DOHH2 (cell line): ENCODE results near the gene FAM3B.

Experiments used
- H3F3A ChIP-seq: fragments of 200-600 bp; sonication (generic), shearing (Covaris generic); 2 replicates; pipeline ENCODE4 v1.6.0; 2016; ENCODE audit warnings: antibody characterized with exemption, mild to moderate bottlenecking; ENCODE audit not compliant: control insufficient read depth, insufficient read depth
- H3K27ac ChIP-seq: fragments of 200-600 bp; sonication (generic); 2 replicates; pipeline ENCODE4 v1.5.1; 2014; ENCODE audit warnings: low read depth, mild to moderate bottlenecking, low read length, moderate library complexity
- H3K27me3 ChIP-seq: fragments of 200-600 bp; sonication (generic); 2 replicates; pipeline ENCODE4 v1.6.1; 2014; ENCODE audit warnings: mild to moderate bottlenecking, low read length, mixed read lengths; ENCODE audit not compliant: control insufficient read depth
- H3K36me3 ChIP-seq: fragments of 200-600 bp; sonication (generic); 2 replicates; pipeline ENCODE4 v1.6.1; 2014; ENCODE audit warnings: mild to moderate bottlenecking, low read length, moderate library complexity, mixed read lengths; ENCODE audit not compliant: control insufficient read depth
- H3K4me1 ChIP-seq: fragments of 200-600 bp; sonication (generic); 2 replicates; pipeline ENCODE4 v1.6.1; 2014; ENCODE audit warnings: mild to moderate bottlenecking, low read length, mixed read lengths; ENCODE audit not compliant: control insufficient read depth
- H3K4me2 ChIP-seq: fragments of 200-600 bp; sonication (generic); 2 replicates; pipeline ENCODE4 v1.6.0; 2014; ENCODE audit warnings: mild to moderate bottlenecking, low read length, moderate library complexity
- H3K4me3 ChIP-seq: fragments of 200-600 bp; sonication (generic); 2 replicates; pipeline ENCODE4 v1.5.1; 2014; ENCODE audit warnings: mild to moderate bottlenecking, low read length, mixed read lengths
- H3K79me2 ChIP-seq: fragments of 200-600 bp; sonication (generic); 2 replicates; pipeline ENCODE4 v1.6.1; 2014; ENCODE audit warnings: mild to moderate bottlenecking, low read length, mixed read lengths; ENCODE audit not compliant: control insufficient read depth
- H3K9me2 ChIP-seq: fragments of 200-600 bp; sonication (generic); replicated peaks from 2 replicates; pipeline ENCODE4 v1.6.1; 2014; ENCODE audit warnings: mild to moderate bottlenecking, low read length, mixed read lengths; ENCODE audit not compliant: control insufficient read depth
- H3K9me3 ChIP-seq: fragments of 200-600 bp; sonication (generic); 2 replicates; pipeline ENCODE4 v1.6.1; 2014; ENCODE audit warnings: antibody characterized with exemption, low read length, mixed read lengths; ENCODE audit not compliant: control insufficient read depth, insufficient read depth
- H4K20me1 ChIP-seq: fragments of 200-600 bp; sonication (generic); 2 replicates; pipeline ENCODE4 v1.6.0; 2014; ENCODE audit warnings: low read depth, mild to moderate bottlenecking, antibody characterized with exemption, low read length, moderate library complexity; ENCODE audit not compliant: control insufficient read depth, insufficient read depth
- EZH2phosphoT487 ChIP-seq: fragments of 200-600 bp; sonication (generic); IDR thresholded peaks from 2 replicates; pipeline ENCODE4 v1.6.1; 2017; ENCODE audit warnings: borderline replicate concordance, mild to moderate bottlenecking, antibody characterized with exemption, low read length, moderate library complexity, mixed read lengths
- TF ChIP-seq, protein P1 (sequence below): fragments of 200-600 bp; sonication (generic); IDR thresholded peaks from one replicate; pipeline ENCODE4 v1.5.1; 2014; ENCODE audit warnings: antibody characterized with exemption, mild to moderate bottlenecking, low read depth, low read length; ENCODE audit not compliant: poor library complexity, severe bottlenecking

The FAM3B gene

DNA sequence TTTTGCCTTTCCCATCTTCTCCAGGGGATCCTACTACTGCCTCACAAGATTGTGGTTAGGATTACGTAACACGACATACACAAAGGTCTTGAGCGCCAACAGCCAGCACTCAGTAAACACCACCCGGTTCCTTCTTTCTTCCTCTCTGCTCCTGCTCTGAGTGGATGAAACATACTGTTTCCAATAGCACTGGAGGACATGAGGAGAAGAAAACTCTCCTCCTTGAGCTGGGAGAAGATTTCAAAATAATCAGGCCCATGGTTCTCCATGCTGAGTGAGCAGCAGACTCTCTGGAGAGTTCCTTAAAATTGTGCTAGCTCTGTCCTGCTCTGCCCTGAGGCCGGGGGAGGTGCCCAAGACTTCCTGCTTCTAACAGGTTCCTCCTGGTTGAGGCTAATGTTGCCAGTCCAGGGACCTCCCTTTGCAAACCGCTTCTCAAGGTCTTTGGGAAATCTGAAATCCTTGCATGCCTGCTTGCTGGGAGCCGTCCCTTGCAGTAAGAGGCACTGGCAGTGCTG lies 80.0 kb downstream of the FAM3B start:
- H3K36me3 ChIP-seq: no peaks in the 10 kb centered on the region
- no peaks in the 10 kb centered on the region for H3K27me3 ChIP-seq
- H3K4me2 ChIP-seq: no peak overlapping the region
- H3K79me2 ChIP-seq: no peaks in the 10 kb centered on the region
- H3K9me3 ChIP-seq: no peaks in the 10 kb centered on the region
- no peak for TF ChIP-seq EZH2phosphoT487
- TF ChIP-seq, protein P1, sequence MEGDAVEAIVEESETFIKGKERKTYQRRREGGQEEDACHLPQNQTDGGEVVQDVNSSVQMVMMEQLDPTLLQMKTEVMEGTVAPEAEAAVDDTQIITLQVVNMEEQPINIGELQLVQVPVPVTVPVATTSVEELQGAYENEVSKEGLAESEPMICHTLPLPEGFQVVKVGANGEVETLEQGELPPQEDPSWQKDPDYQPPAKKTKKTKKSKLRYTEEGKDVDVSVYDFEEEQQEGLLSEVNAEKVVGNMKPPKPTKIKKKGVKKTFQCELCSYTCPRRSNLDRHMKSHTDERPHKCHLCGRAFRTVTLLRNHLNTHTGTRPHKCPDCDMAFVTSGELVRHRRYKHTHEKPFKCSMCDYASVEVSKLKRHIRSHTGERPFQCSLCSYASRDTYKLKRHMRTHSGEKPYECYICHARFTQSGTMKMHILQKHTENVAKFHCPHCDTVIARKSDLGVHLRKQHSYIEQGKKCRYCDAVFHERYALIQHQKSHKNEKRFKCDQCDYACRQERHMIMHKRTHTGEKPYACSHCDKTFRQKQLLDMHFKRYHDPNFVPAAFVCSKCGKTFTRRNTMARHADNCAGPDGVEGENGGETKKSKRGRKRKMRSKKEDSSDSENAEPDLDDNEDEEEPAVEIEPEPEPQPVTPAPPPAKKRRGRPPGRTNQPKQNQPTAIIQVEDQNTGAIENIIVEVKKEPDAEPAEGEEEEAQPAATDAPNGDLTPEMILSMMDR: no peak
- no peak overlapping the region for H3K4me3 ChIP-seq
- H3K4me1 ChIP-seq: no peaks in the 10 kb centered on the region
- no peaks in the 10 kb centered on the region for H3F3A ChIP-seq
- no peaks in the 10 kb centered on the region for H4K20me1 ChIP-seq
- H3K9me2 ChIP-seq: no peaks in the 10 kb centered on the region
- no peak overlapping the region for H3K27ac ChIP-seq

DNA sequence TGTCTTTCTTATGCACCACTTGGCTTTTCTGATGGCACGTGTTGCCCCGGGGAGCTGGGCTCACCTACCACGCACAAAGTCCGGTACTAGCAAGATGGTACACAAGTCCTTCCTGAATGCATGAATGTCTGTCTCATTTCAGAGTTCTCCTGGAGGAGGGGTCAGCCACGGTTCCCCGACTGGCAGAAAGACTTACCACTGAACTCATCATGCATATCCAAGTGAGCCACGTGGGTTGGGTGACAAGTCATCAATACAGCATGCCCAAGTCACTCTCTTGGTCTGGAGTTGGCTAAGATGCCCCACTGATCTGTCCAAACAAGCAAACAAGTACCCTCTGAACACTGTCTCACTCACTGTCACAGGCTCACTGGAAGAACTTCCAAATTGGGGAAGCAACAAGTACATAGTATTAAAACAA lies 80.9 kb downstream of the FAM3B start:
- H3K9me3 ChIP-seq: no peaks in the 10 kb centered on the region
- H3F3A ChIP-seq: no peaks in the 10 kb centered on the region
- H3K4me2 ChIP-seq: no peak overlapping the region
- H3K27me3 ChIP-seq: no peaks in the 10 kb centered on the region
- no peaks in the 10 kb centered on the region for H4K20me1 ChIP-seq
- H3K4me3 ChIP-seq: no peak overlapping the region
- no peaks in the 10 kb centered on the region for H3K79me2 ChIP-seq
- H3K4me1 ChIP-seq: no peaks in the 10 kb centered on the region
- no peaks in the 10 kb centered on the region for H3K9me2 ChIP-seq
- H3K27ac ChIP-seq: no peak overlapping the region
- TF ChIP-seq, protein P1: no peak
- no peak for TF ChIP-seq EZH2phosphoT487
- no peaks in the 10 kb centered on the region for H3K36me3 ChIP-seq

DNA sequence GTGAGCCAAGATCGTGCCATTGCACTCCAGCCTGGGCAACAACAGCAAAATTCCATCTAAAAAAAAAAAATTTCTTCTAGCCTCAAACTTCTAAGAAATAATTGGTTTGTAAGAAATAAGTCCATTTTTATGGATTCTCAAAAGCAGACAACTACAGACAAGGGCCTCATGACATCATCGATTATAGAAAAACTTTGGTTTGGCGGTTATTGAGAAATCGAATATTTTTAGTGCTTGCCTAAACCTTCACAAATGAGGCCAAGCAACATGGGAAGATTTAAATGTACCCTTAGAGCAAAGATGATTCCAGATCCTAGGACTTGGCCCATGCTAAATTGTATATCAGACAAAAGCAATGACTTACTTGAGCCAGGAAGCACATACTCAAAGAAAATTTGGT lies 81.7 kb downstream of the FAM3B start:
- Histone ChIP-seq H3K27ac (no peak overlapping the region), H4K20me1 (no peaks in the 10 kb centered on the region), H3K27me3 (no peaks in the 10 kb centered on the region), H3K79me2 (no peaks in the 10 kb centered on the region), H3F3A (no peaks in the 10 kb centered on the region), H3K9me3 (no peaks in the 10 kb centered on the region), H3K36me3 (no peaks in the 10 kb centered on the region), H3K9me2 (no peaks in the 10 kb centered on the region), H3K4me3 (no peak overlapping the region), H3K4me2 (no peak overlapping the region), H3K4me1 (no peaks in the 10 kb centered on the region)
- no peak for TF ChIP-seq EZH2phosphoT487
- TF ChIP-seq, protein P1: no peak
